Right atrium auricular region (tissue), 2 donors: Measurements from ENCODE around the gene CD2. TPM values are rescaled to one million over a fixed set of nuclear protein-coding genes. Genes with fewer than 3 reads are reported as not detected.

Experiments used
- DNase-seq: peaks from one replicate; pipeline ENCODE4 v3.0.0-alpha.2; 2019; ENCODE audit warnings: low spot score
- H3K27ac ChIP-seq, 2 donors: fragments of 200-600 bp; sonication (generic); 1 replicate in 1 of 2; 2 replicates in 1 of 2; pipeline ENCODE4 v1.5.1; 2016 to 2019
- H3K27me3 ChIP-seq, 2 donors: fragments of 200-600 bp; sonication (generic); one replicate each; pipeline versions ENCODE4 v1.5.1 to v1.6.0; 2017 to 2019
- H3K36me3 ChIP-seq: fragments of 200-600 bp; sonication (generic); one replicate; pipeline ENCODE4 v1.5.1; 2016
- H3K4me1 ChIP-seq, 2 donors: fragments of 200-600 bp; sonication (generic); one replicate each; pipeline versions ENCODE4 v1.5.1 to v1.6.0; 2017 to 2019
- H3K4me3 ChIP-seq, 2 donors: fragments of 200-600 bp; sonication (generic); 1 replicate in 1 of 2; 2 replicates in 1 of 2; pipeline ENCODE4 v1.5.1; 2017 to 2019; ENCODE audit warnings: mild to moderate bottlenecking in 1 of 2, moderate library complexity in 1 of 2
- H3K9me3 ChIP-seq, 2 donors: fragments of 200-600 bp; sonication (generic); one replicate each; pipeline ENCODE4 v1.5.1; 2019
- CTCF ChIP-seq, 2 donors: fragments of 200-600 bp; sonication (generic); IDR thresholded peaks; one replicate each; pipeline ENCODE4 v1.5.1; 2019; ENCODE audit warnings: antibody characterized with exemption in 2 of 2
- total RNA-seq, 2 donors: library from RNA; depleted of rRNA; stranded (reverse); fragments of >200 nt; gene quantifications; one replicate each; pipeline ENCODE4 v1.1.0, GENCODE V29; 2016

The CD2 gene
- total RNA-seq, 2 donors from 2014 or later: 0.26 to 1.6 TPM

GRCh38 chr1:116777831-116778830 is 23.9 kb downstream of the CD2 start:
- no peak overlapping the region for H3K4me3 ChIP-seq
- no peak for DNase-seq
- no peaks in the 10 kb centered on the region for H3K9me3 ChIP-seq
- TF ChIP-seq CTCF (IDR thresholded peaks at IDR 0.05): no peak
- H3K27ac ChIP-seq: no peak overlapping the region
- H3K36me3 ChIP-seq: no peaks in the 10 kb centered on the region
- no peaks in the 10 kb centered on the region for H3K4me1 ChIP-seq
- H3K27me3 ChIP-seq: no peaks in the 10 kb centered on the region

GRCh38 chr1:116781034-116781433 is 26.8 kb downstream of the CD2 start:
- H3K27me3 ChIP-seq: no peaks in the 10 kb centered on the region
- H3K4me1 ChIP-seq: no peaks in the 10 kb centered on the region
- H3K9me3 ChIP-seq: no peaks in the 10 kb centered on the region
- DNase-seq: no peak
- TF ChIP-seq CTCF (IDR thresholded peaks at IDR 0.05): no peak
- no peak overlapping the region for H3K4me3 ChIP-seq
- H3K27ac ChIP-seq: no peak overlapping the region
- H3K36me3 ChIP-seq: no peaks in the 10 kb centered on the region

- no peak for TF ChIP-seq CTCF (IDR thresholded peaks at IDR 0.05)
- Histone ChIP-seq H3K36me3 (no peaks in the 10 kb centered on the region), H3K4me3 (no peak overlapping the region), H3K4me1 (no peaks in the 10 kb centered on the region), H3K27me3 (no peaks in the 10 kb centered on the region), H3K27ac (no peak overlapping the region), H3K9me3 (no peaks in the 10 kb centered on the region)
- DNase-seq: no peak
Observed at GRCh38 chr1:116785006-116785405, 30.8 kb downstream of the CD2 start.

GRCh38 chr1:116786049-116786448 is 31.8 kb downstream of the CD2 start:
- no peaks in the 10 kb centered on the region for H3K27me3 ChIP-seq
- H3K9me3 ChIP-seq: no peaks in the 10 kb centered on the region
- no peaks in the 10 kb centered on the region for H3K4me1 ChIP-seq
- H3K36me3 ChIP-seq: no peaks in the 10 kb centered on the region
- TF ChIP-seq CTCF (IDR thresholded peaks at IDR 0.05): no peak
- H3K4me3 ChIP-seq: no peak overlapping the region
- H3K27ac ChIP-seq: no peak overlapping the region
- no peak for DNase-seq

GRCh38 chr1:116791727-116792126 is 37.5 kb downstream of the CD2 start:
- Histone ChIP-seq H3K36me3 (no peaks in the 10 kb centered on the region), H3K27ac (no peak overlapping the region), H3K9me3 (no peaks in the 10 kb centered on the region), H3K27me3 (no peaks in the 10 kb centered on the region), H3K4me1 (no peaks in the 10 kb centered on the region), H3K4me3 (no peak overlapping the region)
- no peak for TF ChIP-seq CTCF (IDR thresholded peaks at IDR 0.05)
- DNase-seq: no peak
